ENCODE measurements around the gene FAM24B.

- no peak for TF ChIP-seq CTCF (IDR thresholded peaks at IDR 0.05)
- no peak for TF ChIP-seq POLR2A (IDR thresholded peaks at IDR 0.05)
These were observed 40.5 kb downstream of the FAM24B start for GRCh38 chr10:122838880-122839279.

All from upper lobe of left lung (tissue), 4 donors.